T-helper 1 cell (primary cell): ENCODE data around the gene FRMD4B.
A peak's percentile ranks its signal among the peaks of the same experiment; 100 is the strongest.

Experiments used
- DNase-seq, 5 donors: peaks; one replicate each; pipeline ENCODE4 v3.0.0-alpha.2; 2012 to 2020
- total RNA-seq, 4 donors: gene quantifications; one replicate each; lab custom pipeline; 2026; lab: John Stamatoyannopoulos, UW

Gene FRMD4B
- 52.7 to 106 (median 70.5) reads per million in 4 donors for total RNA-seq

DNA sequence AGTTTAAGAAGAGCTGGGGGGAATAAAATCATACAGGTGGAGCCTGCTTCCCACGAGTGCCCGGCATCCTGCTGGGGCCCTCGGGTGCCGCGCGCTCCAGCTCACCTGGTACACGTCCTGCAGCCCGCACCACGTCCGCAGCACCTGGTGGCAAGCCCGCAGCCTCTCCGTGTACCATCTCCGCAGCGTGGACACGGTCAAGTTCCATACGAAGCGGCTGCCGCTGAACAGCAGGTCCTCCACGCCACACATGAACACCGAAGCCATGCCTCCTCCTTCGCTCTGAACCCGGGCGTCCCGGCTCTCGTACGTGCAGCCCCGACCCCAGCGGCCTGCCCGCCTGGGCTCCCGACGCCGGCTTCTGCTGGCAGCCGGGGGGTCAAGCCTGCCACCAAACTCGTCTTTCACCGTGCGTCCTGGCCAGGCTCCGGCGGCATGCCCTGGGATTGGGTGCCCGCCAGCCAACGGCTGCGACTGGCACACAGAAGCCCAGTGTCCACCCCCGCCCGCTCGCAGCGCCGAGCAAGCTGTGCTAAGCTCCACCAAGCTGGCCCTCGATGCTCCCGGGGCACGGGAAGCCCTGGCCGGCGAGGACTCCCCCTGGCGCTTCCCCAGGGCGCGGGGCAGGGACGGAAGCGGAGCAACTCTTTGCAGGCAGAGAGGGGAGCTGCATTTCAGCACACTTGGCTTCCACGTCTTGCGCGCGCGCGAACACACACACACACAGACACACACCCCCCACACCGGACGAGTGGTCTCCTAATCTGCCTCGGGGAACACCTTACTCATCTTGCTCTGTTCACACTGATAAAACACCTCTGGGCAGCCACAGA, at the start of gene FRMD4B:
TSS of gene FRMD4B (minus strand) at position 366 of the 833 bp plus-strand sequence. CDS start at position 267, 99 bp downstream.
- DNase-seq = peak in 1 of 5 donors; percentile 41

GRCh38 chr3:69433969-69434325, 48.1 kb upstream of the FRMD4B start:
- DNase-seq = peak in 1 of 5 donors; percentile 35

- DNase-seq = peak in 1 of 5 donors; percentile 42
Measured at GRCh38 chr3:69433121-69433968, 47.5 kb upstream of the FRMD4B start.

DNA sequence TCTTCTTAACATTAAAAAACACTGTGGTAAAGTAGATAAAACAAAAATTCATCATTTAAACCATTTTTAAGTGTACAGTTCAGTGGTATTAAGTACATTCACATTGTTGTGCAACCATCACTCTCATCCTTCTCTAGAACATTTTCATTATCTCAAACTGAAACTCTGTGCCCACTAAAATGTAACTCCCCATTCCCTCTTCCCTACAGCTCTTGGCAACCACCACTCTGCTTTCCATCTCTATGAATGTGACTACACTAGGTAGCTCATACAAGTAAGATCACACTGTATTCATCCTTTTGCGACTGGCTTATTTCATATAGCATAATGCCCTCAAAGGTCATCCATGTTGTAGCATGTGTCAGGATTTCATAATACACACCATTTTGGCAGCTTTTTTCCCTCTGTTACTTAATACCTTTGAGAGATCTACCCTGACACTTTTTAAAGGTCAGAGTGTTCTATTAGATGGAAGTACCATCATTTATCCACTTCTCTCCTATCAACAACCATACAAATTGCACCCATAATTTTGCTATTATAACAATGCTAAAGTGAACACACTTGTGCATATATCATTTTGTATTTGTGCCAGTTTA, 42.9 kb upstream of the FRMD4B start:
- DNase-seq = no peak

DNA sequence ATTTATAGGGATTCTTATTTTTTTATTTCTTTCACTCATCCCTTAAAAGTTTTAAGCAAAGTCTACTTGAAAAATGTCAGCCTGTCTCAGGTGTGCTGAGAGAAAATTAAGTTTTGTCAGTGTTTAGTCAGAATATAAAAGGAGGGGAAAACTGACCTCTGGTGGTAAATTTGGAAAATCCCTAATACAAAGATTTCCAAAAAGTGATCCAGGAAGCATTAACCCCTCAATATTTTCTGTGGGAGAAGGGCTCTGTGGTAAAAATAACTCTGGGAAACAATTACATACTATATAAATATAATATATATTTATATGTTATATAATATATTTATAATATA, 41.0 kb upstream of the FRMD4B start:
- no peak for DNase-seq

GRCh38 chr3:69426291-69426966, 40.5 kb upstream of the FRMD4B start:
- DNase-seq = no peak

DNA sequence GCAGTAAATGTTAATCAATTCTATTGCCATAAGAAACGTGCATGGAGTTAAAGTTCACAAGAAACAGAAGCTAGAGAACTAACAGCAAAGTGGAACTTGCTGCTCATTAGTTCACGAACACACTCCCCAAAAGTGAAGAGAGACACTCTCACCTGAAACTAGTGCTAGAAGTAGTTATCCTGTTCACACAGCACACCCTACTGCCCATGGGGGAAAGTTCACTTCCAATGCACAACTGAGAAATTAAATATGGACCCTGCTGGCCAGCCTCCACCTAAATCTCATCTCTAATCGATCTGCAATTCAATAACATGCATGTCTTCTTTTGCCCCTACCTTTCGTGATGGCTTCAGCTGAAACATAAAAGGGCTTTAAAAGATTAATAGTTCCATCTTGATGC, 39.4 kb upstream of the FRMD4B start:
- DNase-seq = peak in 2 of 5 donors; percentile 11 to 38

GRCh38 chr3:69423463-69424155, 37.7 kb upstream of the FRMD4B start:
- no peak for DNase-seq

DNA sequence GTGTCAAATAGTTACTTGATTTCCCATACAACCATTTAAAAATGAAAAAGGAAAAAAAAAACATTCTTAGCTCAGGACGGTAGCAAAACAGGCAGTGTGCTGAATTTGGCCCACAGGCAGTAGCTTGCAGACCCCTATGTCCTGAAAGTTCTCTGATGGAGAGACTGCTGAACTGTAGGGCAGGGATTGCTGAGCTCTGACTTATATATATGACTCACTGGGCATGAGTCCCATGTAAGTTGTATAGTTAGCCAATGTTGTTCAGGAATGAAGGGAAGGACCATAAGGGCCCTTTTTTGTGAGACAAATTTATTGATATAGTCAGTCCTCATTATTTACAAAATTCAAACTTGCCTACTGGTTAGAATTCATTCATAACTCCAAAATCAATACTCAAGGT, 36.9 kb upstream of the FRMD4B start:
- DNase-seq = no peak

GRCh38 chr3:69420781-69421520, 35.1 kb upstream of the FRMD4B start:
- no peak for DNase-seq

DNA sequence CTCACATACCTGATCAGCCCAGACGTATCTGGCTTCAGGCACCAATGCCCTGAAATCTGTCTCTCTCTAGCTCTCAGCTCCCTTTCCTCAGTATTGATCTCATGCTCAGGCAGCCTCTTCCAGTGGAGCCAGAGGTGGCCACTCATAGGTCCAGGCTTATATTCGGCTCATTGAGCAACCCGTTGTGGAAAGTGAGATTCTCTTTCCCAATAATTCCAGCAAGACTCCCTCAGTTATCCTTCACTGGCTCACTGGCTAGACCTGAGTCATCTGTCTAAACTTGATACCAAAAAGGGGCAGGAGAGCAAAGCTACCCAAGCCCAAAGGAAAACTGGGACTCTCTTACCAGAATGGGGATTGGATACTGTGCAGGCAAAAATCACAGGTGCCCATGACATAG, 33.4 kb upstream of the FRMD4B start:
- no peak for DNase-seq

DNA sequence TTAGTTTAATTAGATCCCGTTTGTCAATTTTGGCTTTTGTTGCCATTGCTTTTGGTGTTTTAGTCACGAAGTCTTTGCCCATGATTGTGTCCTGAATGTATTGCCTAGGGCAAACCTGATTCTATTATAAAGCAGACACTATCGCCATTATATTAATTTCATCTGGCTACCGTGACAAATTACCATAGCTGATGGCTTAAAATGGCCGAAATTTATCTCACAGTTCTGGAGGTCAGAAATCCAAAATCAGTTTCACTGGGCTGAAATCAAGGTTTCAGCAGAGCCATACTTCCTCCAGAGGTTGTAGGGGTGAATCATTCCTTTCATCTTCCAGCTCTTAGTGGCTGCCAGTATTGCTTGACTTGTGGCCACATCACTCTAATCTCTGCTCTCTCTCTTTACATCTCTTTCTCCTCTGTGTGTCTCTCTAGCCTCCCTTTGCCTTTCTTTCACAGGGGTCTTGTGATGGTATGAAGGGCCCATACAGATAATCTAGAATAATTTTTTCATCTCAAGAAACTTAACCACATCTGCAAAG, 31.7 kb upstream of the FRMD4B start:
- DNase-seq = no peak

DNA sequence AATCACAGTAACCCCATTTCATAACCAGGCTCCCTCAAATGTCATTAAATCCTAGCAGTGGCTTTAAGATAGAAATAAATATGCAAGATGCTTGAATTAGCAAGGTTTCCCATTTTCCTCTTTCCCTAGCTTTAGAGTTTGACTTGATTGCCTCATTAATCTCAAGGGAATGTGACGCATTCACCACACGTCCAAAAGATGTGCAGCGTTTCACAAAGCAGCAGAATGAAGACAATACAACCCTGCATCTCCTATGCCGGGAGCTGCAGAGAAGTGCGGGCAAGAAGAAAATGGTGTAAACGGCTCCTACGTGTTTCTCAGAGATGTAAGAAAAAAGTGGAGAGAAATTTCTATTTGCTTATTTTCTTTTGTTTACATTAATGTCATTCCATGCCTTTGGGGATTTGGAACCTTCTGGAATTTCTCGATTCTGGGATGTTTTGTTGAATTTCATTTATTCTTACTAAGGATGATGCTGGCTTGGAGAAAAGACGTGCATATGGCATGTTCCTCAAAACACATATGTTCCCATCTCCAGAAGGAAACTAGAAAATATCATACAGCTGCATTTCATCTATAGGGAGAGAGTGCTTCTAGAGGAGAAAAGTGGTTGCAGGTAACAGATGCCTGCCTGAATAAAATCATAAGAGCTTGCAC, 27.8 kb upstream of the FRMD4B start:
- DNase-seq = no peak

GRCh38 chr3:69411346-69411745, 25.5 kb upstream of the FRMD4B start:
- no peak for DNase-seq

DNA sequence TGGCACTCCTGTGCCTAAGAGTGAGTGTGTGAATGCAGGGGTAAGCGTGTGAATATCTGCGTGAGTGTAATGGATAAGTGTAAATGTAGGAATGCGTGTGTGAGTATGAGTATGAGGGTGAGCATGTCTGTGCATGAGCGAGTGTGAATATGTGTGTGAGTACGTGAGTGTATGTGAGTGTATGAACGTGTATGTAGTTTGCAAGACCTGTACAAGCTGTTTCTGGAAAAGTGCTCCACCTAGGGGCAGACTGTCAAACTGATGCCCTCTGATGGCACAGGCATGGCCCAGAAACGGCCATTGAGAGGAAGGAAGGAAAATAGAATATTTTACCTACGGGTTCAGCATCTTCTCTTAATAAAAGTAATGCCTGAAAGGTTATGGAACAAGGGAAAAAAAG, 24.4 kb upstream of the FRMD4B start:
- peak; percentile 12 to 70 (median 30) for DNase-seq

GRCh38 chr3:69409831-69410230, 23.9 kb upstream of the FRMD4B start:
- DNase-seq = no peak

GRCh38 chr3:69409011-69409410, 23.1 kb upstream of the FRMD4B start:
- DNase-seq = no peak

DNA sequence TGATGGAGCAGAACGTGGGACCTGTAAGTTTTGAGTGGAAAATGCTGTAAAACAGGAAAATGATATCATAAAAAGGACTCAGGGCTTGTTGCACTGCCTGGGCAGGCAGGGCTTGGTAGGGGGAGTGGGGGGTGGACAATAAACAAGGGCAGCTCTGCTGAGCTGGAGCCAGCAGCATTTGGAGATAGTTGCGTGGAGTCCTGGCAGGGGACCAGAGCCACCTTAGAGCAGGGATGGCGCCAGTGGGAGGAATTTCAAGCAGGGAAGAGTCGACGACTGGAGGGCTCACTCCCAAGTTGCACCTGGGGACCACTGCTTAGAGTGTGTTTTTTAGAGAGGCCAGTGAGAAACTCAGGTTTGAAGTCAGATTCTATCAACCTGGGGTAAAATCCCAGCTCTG, 22.7 kb upstream of the FRMD4B start:
- no peak for DNase-seq

GRCh38 chr3:69407908-69408307, 22.0 kb upstream of the FRMD4B start:
- no peak for DNase-seq

DNA sequence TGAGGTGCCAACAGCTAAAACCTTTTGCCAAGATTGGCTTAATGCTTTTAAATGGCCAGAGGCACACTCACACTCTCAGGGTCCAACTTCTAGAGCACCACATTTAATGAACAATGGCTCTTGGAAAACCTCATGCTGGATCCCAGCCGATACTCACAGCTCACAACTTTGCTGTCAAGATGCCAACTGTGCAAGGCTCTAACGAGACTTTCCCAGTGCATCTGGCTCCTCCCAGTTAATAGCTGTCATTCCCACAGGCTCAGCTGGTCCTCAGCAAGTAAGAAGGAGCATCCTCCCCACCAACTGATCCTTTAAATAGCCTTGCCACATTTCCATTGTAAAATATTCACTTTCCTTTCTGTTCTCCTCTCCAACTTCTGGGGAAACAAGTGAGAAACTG, 20.3 kb upstream of the FRMD4B start:
- DNase-seq = no peak

- no peak for DNase-seq
Measured at GRCh38 chr3:69405067-69405466, 19.2 kb upstream of the FRMD4B start.
